HEK293T (cell line): ENCODE measurements around the gene HINFP.

Experiments used
- ARNT ChIP-seq: fragments of 450-650 bp; IDR thresholded peaks from 2 replicates; pipeline ENCODE4 v1.6.1; 2017; ENCODE audit warnings: mild to moderate bottlenecking
- BHLHE40 ChIP-seq: fragments of 450-650 bp; IDR thresholded peaks from 2 replicates; pipeline ENCODE4 v1.6.1; 2016; ENCODE audit warnings: mild to moderate bottlenecking, moderate library complexity, borderline replicate concordance
- CTBP1 ChIP-seq: fragments of 450-650 bp; IDR thresholded peaks from 2 replicates; pipeline ENCODE4 v1.6.1; 2016; ENCODE audit warnings: borderline replicate concordance
- ELF4 ChIP-seq: fragments of 450-650 bp; IDR thresholded peaks from 2 replicates; pipeline ENCODE4 v1.6.1; 2017; ENCODE audit warnings: antibody characterized with exemption
- FOXA1 ChIP-seq: fragments of 450-650 bp; IDR thresholded peaks from 2 replicates; pipeline ENCODE4 v1.6.1; 2016; ENCODE audit warnings: mild to moderate bottlenecking
- FOXK2 ChIP-seq: fragments of 450-650 bp; IDR thresholded peaks from 2 replicates; pipeline ENCODE4 v1.6.1; 2016; ENCODE audit warnings: mild to moderate bottlenecking
- FOXM1 ChIP-seq: fragments of 450-650 bp; IDR thresholded peaks from 2 replicates; pipeline ENCODE4 v1.6.1; 2017; ENCODE audit warnings: mild to moderate bottlenecking, borderline replicate concordance
- NFRKB ChIP-seq: fragments of 450-650 bp; IDR thresholded peaks from 2 replicates; pipeline ENCODE4 v1.6.1; 2016; ENCODE audit warnings: mild to moderate bottlenecking, moderate library complexity
- PKNOX1 ChIP-seq: fragments of 450-650 bp; IDR thresholded peaks from 2 replicates; pipeline ENCODE4 v1.6.1; 2016
- SP1 ChIP-seq: fragments of 450-650 bp; IDR thresholded peaks from 2 replicates; pipeline ENCODE4 v1.6.1; 2017
- SUZ12 ChIP-seq: fragments of 450-650 bp; IDR thresholded peaks from 2 replicates; pipeline ENCODE4 v1.6.1; 2016; ENCODE audit warnings: mild to moderate bottlenecking
- TARDBP ChIP-seq: fragments of 450-650 bp; IDR thresholded peaks from 2 replicates; pipeline ENCODE4 v1.6.1; 2016
- ZNF384 ChIP-seq: fragments of 450-650 bp; IDR thresholded peaks from 2 replicates; pipeline ENCODE4 v1.6.1; 2016

DNA sequence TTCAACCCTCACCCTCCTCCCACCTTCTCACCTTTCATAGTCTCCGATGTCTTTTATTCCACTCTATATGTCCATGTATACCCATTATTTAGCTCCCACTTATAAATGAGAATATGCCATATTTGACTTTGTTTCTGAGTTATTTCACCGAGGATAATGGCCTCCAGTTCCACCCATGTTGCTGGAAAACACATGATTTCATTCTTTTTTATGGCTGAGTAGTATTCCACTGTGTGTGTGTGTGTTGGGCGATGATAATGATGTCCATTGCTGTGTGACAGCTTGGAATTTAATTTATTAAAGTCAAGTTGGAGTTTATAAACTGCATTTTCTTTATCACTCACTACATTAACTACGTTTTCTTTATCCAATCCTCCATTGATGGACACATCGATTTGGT is 3.2 kb upstream of the HINFP start:
- TF ChIP-seq FOXK2 (no peak), PKNOX1 (no peak), ARNT (no peak), FOXM1 (no peak), FOXA1 (no peak), NFRKB (no peak), SP1 (no peak), BHLHE40 (no peak), ELF4 (no peak), ZNF384 (no peak), SUZ12 (no peak), TARDBP (no peak), CTBP1 (no peak)
